GM10266 (cell line): ENCODE data around the gene C1QL1.

Source experiments
- DNase-seq: peaks from one replicate; pipeline ENCODE4 v3.0.0; 2012; ENCODE audit errors: extremely low spot score
- CTCF ChIP-seq: IDR thresholded peaks from 2 replicates; pipeline ENCODE4 v1.5.1; 2012; ENCODE audit warnings: mild to moderate bottlenecking, low read depth; ENCODE audit not compliant: control insufficient read depth, insufficient read depth; ENCODE audit errors: missing control alignments

C1QL1 gene

GRCh38 chr17:44960691-44961090 is 7.4 kb downstream of the C1QL1 start:
- TF ChIP-seq CTCF, result no peak
- no peak for DNase-seq

GRCh38 chr17:44959821-44960531 is 8.1 kb downstream of the C1QL1 start:
- no peak for TF ChIP-seq CTCF
- no peak for DNase-seq

GRCh38 chr17:44956998-44957981 is 10.8 kb downstream of the C1QL1 start:
- no peak for TF ChIP-seq CTCF
- no peak for DNase-seq

- no peak for DNase-seq
- no peak for TF ChIP-seq CTCF
Measured at GRCh38 chr17:44955674-44956425, 12.3 kb downstream of the C1QL1 start.

GRCh38 chr17:44952946-44953475 is 15.1 kb downstream of the C1QL1 start:
- DNase-seq, result no peak

GRCh38 chr17:44948315-44948795 is 19.7 kb downstream of the C1QL1 start:
- DNase-seq, result no peak
- no peak for TF ChIP-seq CTCF

More at GRCh38 chr17:44952946-44953475, 15.1 kb downstream of the C1QL1 start:
- TF ChIP-seq CTCF, result no peak
